ENCODE results near the gene ITGBL1.

The ITGBL1 gene

GRCh38 chr13:101686003-101686402 lies 233.5 kb downstream of the ITGBL1 start:
- DNase-seq = no peak

GRCh38 chr13:101690871-101691270 lies 238.4 kb downstream of the ITGBL1 start:
- DNase-seq = no peak

- DNase-seq = no peak
Measured at GRCh38 chr13:101691341-101691860, 238.9 kb downstream of the ITGBL1 start.

GRCh38 chr13:101695870-101696516 lies 243.5 kb downstream of the ITGBL1 start:
- no peak for DNase-seq

GRCh38 chr13:101697745-101698144 lies 245.3 kb downstream of the ITGBL1 start:
- no peak for DNase-seq

GRCh38 chr13:101698400-101698799 lies 245.9 kb downstream of the ITGBL1 start:
- no peak for DNase-seq

GRCh38 chr13:101700598-101700997 lies 248.1 kb downstream of the ITGBL1 start:
- DNase-seq = peak in 2 of 56 donors; percentile 2 to 3

- no peak for DNase-seq
Measured at GRCh38 chr13:101703081-101703480, 250.6 kb downstream of the ITGBL1 start.

GRCh38 chr13:101703838-101704237 lies 251.4 kb downstream of the ITGBL1 start:
- no peak for DNase-seq

GRCh38 chr13:101706651-101707050 lies 254.2 kb downstream of the ITGBL1 start:
- DNase-seq = peak in 1 of 56 donors; percentile 1

- DNase-seq = no peak
Measured at GRCh38 chr13:101707659-101708058, 255.2 kb downstream of the ITGBL1 start.

GRCh38 chr13:101708115-101708514 lies 255.6 kb downstream of the ITGBL1 start:
- no peak for DNase-seq

- no peak for DNase-seq
Measured at GRCh38 chr13:101709952-101710351, 257.5 kb downstream of the ITGBL1 start.

- no peak for DNase-seq
Measured at GRCh38 chr13:101711307-101712025, 259.0 kb downstream of the ITGBL1 start.

- DNase-seq = no peak
Measured at GRCh38 chr13:101712026-101712348, 259.5 kb downstream of the ITGBL1 start.

- DNase-seq = no peak
Measured at GRCh38 chr13:101714195-101714594, 261.7 kb downstream of the ITGBL1 start.

- DNase-seq = no peak
Measured at GRCh38 chr13:101717353-101717752, 264.9 kb downstream of the ITGBL1 start.

- DNase-seq = no peak
Measured at GRCh38 chr13:101718496-101718895, 266.0 kb downstream of the ITGBL1 start.

GRCh38 chr13:101726681-101727080 lies 274.2 kb downstream of the ITGBL1 start:
- no peak for DNase-seq

GRCh38 chr13:101727118-101727517 lies 274.6 kb downstream of the ITGBL1 start:
- DNase-seq = no peak

- DNase-seq = no peak
Measured at GRCh38 chr13:101728021-101728420, 275.5 kb downstream of the ITGBL1 start.

GRCh38 chr13:101728615-101729014 lies 276.1 kb downstream of the ITGBL1 start:
- DNase-seq = no peak

GRCh38 chr13:101730420-101731000 lies 278.0 kb downstream of the ITGBL1 start:
- DNase-seq = no peak

All from nucleus accumbens (tissue), 56 donors.